ENCODE data around the gene LRFN2.

LRFN2 gene

GRCh38 chr6:40550202-40551101 is 36.7 kb downstream of the LRFN2 start:
- FAIRE-seq: peak; percentile 69
- no peak for DNase-seq (ENCODE audit: extremely low spot score, insufficient read length, low read depth)

GRCh38 chr6:40545954-40546353 is 41.2 kb downstream of the LRFN2 start:
- no peak for FAIRE-seq
- DNase-seq (ENCODE audit: extremely low spot score, insufficient read length, low read depth): no peak

- DNase-seq (ENCODE audit: extremely low spot score, insufficient read length, low read depth): no peak
- no peak for FAIRE-seq
Observed at GRCh38 chr6:40543776-40544175, 43.4 kb downstream of the LRFN2 start.

- DNase-seq (ENCODE audit: extremely low spot score, insufficient read length, low read depth): no peak
- no peak for FAIRE-seq
Observed at GRCh38 chr6:40543146-40543545, 44.0 kb downstream of the LRFN2 start.

GRCh38 chr6:40542175-40542764 is 44.9 kb downstream of the LRFN2 start:
- FAIRE-seq: no peak

GRCh38 chr6:40541556-40542174 is 45.5 kb downstream of the LRFN2 start:
- no peak for DNase-seq (ENCODE audit: extremely low spot score, insufficient read length, low read depth)
- FAIRE-seq: no peak

More at GRCh38 chr6:40542175-40542764, 44.9 kb downstream of the LRFN2 start:
- no peak for DNase-seq (ENCODE audit: extremely low spot score, insufficient read length, low read depth)

- no peak for DNase-seq (ENCODE audit: extremely low spot score, insufficient read length, low read depth)
- FAIRE-seq: no peak
Observed at GRCh38 chr6:40540790-40541189, 46.4 kb downstream of the LRFN2 start.

- DNase-seq (ENCODE audit: extremely low spot score, insufficient read length, low read depth) (no peak), FAIRE-seq (no peak)
Observed at GRCh38 chr6:40539853-40540252, 47.3 kb downstream of the LRFN2 start.

GRCh38 chr6:40538556-40538955 is 48.6 kb downstream of the LRFN2 start:
- FAIRE-seq (no peak), DNase-seq (ENCODE audit: extremely low spot score, insufficient read length, low read depth) (no peak)

GRCh38 chr6:40537446-40537845 is 49.7 kb downstream of the LRFN2 start:
- FAIRE-seq (no peak), DNase-seq (ENCODE audit: extremely low spot score, insufficient read length, low read depth) (no peak)

GRCh38 chr6:40536442-40536841 is 50.7 kb downstream of the LRFN2 start:
- DNase-seq (ENCODE audit: extremely low spot score, insufficient read length, low read depth) (no peak), FAIRE-seq (no peak)

GRCh38 chr6:40535819-40536380 is 51.3 kb downstream of the LRFN2 start:
- DNase-seq (ENCODE audit: extremely low spot score, insufficient read length, low read depth) (no peak), FAIRE-seq (no peak)

GRCh38 chr6:40535110-40535818 is 51.9 kb downstream of the LRFN2 start:
- no peak for DNase-seq (ENCODE audit: extremely low spot score, insufficient read length, low read depth)
- FAIRE-seq: no peak

GRCh38 chr6:40532349-40533000 is 54.7 kb downstream of the LRFN2 start:
- no peak for DNase-seq (ENCODE audit: extremely low spot score, insufficient read length, low read depth)
- FAIRE-seq: no peak

- FAIRE-seq (no peak), DNase-seq (ENCODE audit: extremely low spot score, insufficient read length, low read depth) (no peak)
Observed at GRCh38 chr6:40529919-40530318, 57.2 kb downstream of the LRFN2 start.

- DNase-seq (ENCODE audit: extremely low spot score, insufficient read length, low read depth) (no peak), FAIRE-seq (no peak)
Observed at GRCh38 chr6:40529040-40529439, 58.1 kb downstream of the LRFN2 start.

GRCh38 chr6:40528051-40528450 is 59.1 kb downstream of the LRFN2 start:
- FAIRE-seq: no peak

GRCh38 chr6:40526036-40526435 is 61.1 kb downstream of the LRFN2 start:
- DNase-seq (ENCODE audit: extremely low spot score, insufficient read length, low read depth) (no peak), FAIRE-seq (no peak)

More at GRCh38 chr6:40528051-40528450, 59.1 kb downstream of the LRFN2 start:
- no peak for DNase-seq (ENCODE audit: extremely low spot score, insufficient read length, low read depth)

GRCh38 chr6:40524797-40525585 is 62.2 kb downstream of the LRFN2 start:
- DNase-seq (ENCODE audit: extremely low spot score, insufficient read length, low read depth) (no peak), FAIRE-seq (no peak)

Data from GM18507 (cell line).